ENCODE data around the gene XBP1. TPM values are rescaled to one million over a fixed set of nuclear protein-coding genes. Genes with fewer than 3 reads are reported as not detected.

The XBP1 gene
- total and polyA plus RNA-seq, 2 of the 13 experiments (the other 11 are each of a cell fraction or from before 2014, with no cell fraction given), result 416 to 427 TPM

- no peak for TF ChIP-seq ZBTB40 (IDR thresholded peaks at IDR 0.05)
- TF ChIP-seq ZBTB40 (CRISPR knock-in tag; IDR thresholded peaks at IDR 0.05), result no peak; the same call in 1 of the 2 replicates
- TF ChIP-seq EZH2 (conservative IDR thresholded peaks at IDR 0.05; ENCODE audit: low read depth, low read length), result no peak
- TF ChIP-seq ZNF543 (CRISPR knock-in tag; IDR thresholded peaks at IDR 0.05), result no peak
- no peak for TF ChIP-seq TBL1XR1 (IDR thresholded peaks at IDR 0.05; ENCODE audit: borderline replicate concordance, low read length, partially characterized antibody)
- no peak for TF ChIP-seq FOXC1 (CRISPR knock-in tag; IDR thresholded peaks at IDR 0.05; ENCODE audit: borderline replicate concordance)
- TF ChIP-seq ZBTB7B (CRISPR knock-in tag; IDR thresholded peaks at IDR 0.05), result no peak
- no peak for TF ChIP-seq U2AF1 (optimal IDR thresholded peaks at IDR 0.05; ENCODE audit: low read depth, low read length)
- TF ChIP-seq ZNF362 (CRISPR knock-in tag; IDR thresholded peaks at IDR 0.05; ENCODE audit: borderline replicate concordance), result peak; percentile 56; the same call in 1 of the 2 replicates
- TF ChIP-seq TBP (CRISPR knock-in tag; IDR thresholded peaks at IDR 0.05), result no peak
- no peak for TF ChIP-seq HDAC6 (IDR thresholded peaks at IDR 0.05; ENCODE audit: low read depth, low read length)
- no peak; the same call in 1 of the 2 replicates for TF ChIP-seq FOXO1 (CRISPR knock-in tag; IDR thresholded peaks at IDR 0.05)
- no peak for TF ChIP-seq SRSF1 (optimal IDR thresholded peaks at IDR 0.05; ENCODE audit: low read depth, low read length)
- no peak for TF ChIP-seq CENPT (CRISPR knock-in tag; IDR thresholded peaks at IDR 0.05; ENCODE audit: low read depth)
- TF ChIP-seq DR1 (CRISPR knock-in tag; IDR thresholded peaks at IDR 0.05), result no peak
- peak; percentile 67; the same call in 1 of the 2 replicates for TF ChIP-seq ZNF747 (CRISPR knock-in tag; IDR thresholded peaks at IDR 0.05; ENCODE audit: borderline replicate concordance)
- no peak for TF ChIP-seq ZNF496 (CRISPR knock-in tag; IDR thresholded peaks at IDR 0.05; ENCODE audit: insufficient replicate concordance)
- TF ChIP-seq ZNF605 (CRISPR knock-in tag; IDR thresholded peaks at IDR 0.05), result peak; percentile 77
- no peak for TF ChIP-seq TOPORS (CRISPR knock-in tag; IDR thresholded peaks at IDR 0.05)
- TF ChIP-seq TGIF2 (CRISPR knock-in tag; IDR thresholded peaks at IDR 0.05), result peak; percentile 50; the same call in 1 of the 2 replicates
- no peak for TF ChIP-seq BRD4 (CRISPR knock-in tag; IDR thresholded peaks at IDR 0.05)
Observed at GRCh38 chr22:28829358-28830181, 29.2 kb upstream of the XBP1 start (continued).

Data from HepG2 (cell line).